HEK293 (cell line): Measurements from ENCODE around the gene PLCB3.

Source experiments
- CTCF ChIA-PET: fragments of 350-600 bp; formaldehyde crosslinking; extraction: SDS; loops from one replicate; lab custom pipeline; 2021; ENCODE audit warnings: antibody characterized with exemption; lab: Yijun Ruan, JAX
- POLR2A ChIA-PET: fragments of 300-600 bp; formaldehyde crosslinking; extraction: SDS; loops from one replicate; lab custom pipeline; 2020; ENCODE audit warnings: antibody characterized with exemption, inconsistent platforms; lab: Yijun Ruan, JAX
- H3K27ac ChIP-seq: fragments of 200-500 bp; sonication (Bioruptor generic); 2 replicates; pipeline ENCODE4 v1.5.1; 2014; ENCODE audit warnings: low read depth, low read length, control low read depth, inconsistent platforms; ENCODE audit errors: extremely low read depth
- H3K36me3 ChIP-seq, 2 experiments: fragments of 200-500 bp in 1 of 2; sonication (Bioruptor generic) in 1 of 2; 1 replicate in 1 of 2; 2 replicates in 1 of 2; pipeline ENCODE4 v1.5.1; 2014 to 2017; ENCODE audit warnings: inconsistent platforms in 2 of 2, low read length in 2 of 2; ENCODE audit not compliant: control insufficient read depth in 2 of 2, insufficient read depth in 1 of 2
- H3K4me1 ChIP-seq: fragments of 200-500 bp; sonication (Bioruptor generic); 2 replicates; pipeline ENCODE4 v1.5.1; 2014; ENCODE audit warnings: mild to moderate bottlenecking, low read length, inconsistent platforms; ENCODE audit not compliant: control insufficient read depth, insufficient read depth
- H3K4me3 ChIP-seq: 2 replicates; pipeline ENCODE4 v1.5.1; 2011; ENCODE audit warnings: low read depth, mild to moderate bottlenecking, control low read depth, low read length, moderate library complexity
- H3K9me3 ChIP-seq: fragments of 200-500 bp; sonication (Bioruptor generic); 2 replicates; pipeline ENCODE4 v1.5.1; 2014; ENCODE audit warnings: low read depth, low read length, inconsistent platforms; ENCODE audit not compliant: control insufficient read depth, insufficient read depth
- GLIS2 ChIP-seq: fragments of 450-650 bp; formaldehyde crosslinking; IDR thresholded peaks from 2 replicates; pipeline ENCODE4 v1.5.1; 2016; ENCODE audit warnings: missing biosample characterization, missing genetic modification characterization
- KLF8 ChIP-seq: fragments of 450-650 bp; formaldehyde crosslinking; IDR thresholded peaks from 2 replicates; pipeline ENCODE4 v1.5.1; 2016; ENCODE audit warnings: missing biosample characterization, missing genetic modification characterization
- KLF9 ChIP-seq: fragments of 450-650 bp; formaldehyde crosslinking; IDR thresholded peaks from 2 replicates; pipeline ENCODE4 v1.5.1; 2016; ENCODE audit warnings: missing biosample characterization, missing genetic modification characterization, low read depth
- RBAK ChIP-seq: fragments of 450-650 bp; formaldehyde crosslinking; IDR thresholded peaks from 2 replicates; pipeline ENCODE4 v1.5.1; 2016; ENCODE audit warnings: missing biosample characterization, missing genetic modification characterization
- YY1 ChIP-seq: fragments of 450-650 bp; formaldehyde crosslinking; IDR thresholded peaks from 2 replicates; pipeline ENCODE4 v1.5.1; 2018; ENCODE audit warnings: missing biosample characterization, missing genetic modification characterization
- ZBTB17 ChIP-seq: fragments of 450-650 bp; formaldehyde crosslinking; IDR thresholded peaks from 2 replicates; pipeline ENCODE4 v1.5.1; 2016; ENCODE audit warnings: missing biosample characterization, missing genetic modification characterization
- ZBTB44 ChIP-seq: fragments of 450-650 bp; IDR thresholded peaks from 2 replicates; pipeline ENCODE4 v1.5.1; 2018; ENCODE audit warnings: missing biosample characterization, mild to moderate bottlenecking, missing genetic modification characterization
- ZBTB8A ChIP-seq: fragments of 450-650 bp; formaldehyde crosslinking; IDR thresholded peaks from 2 replicates; pipeline ENCODE4 v1.5.1; 2016; ENCODE audit warnings: missing biosample characterization, missing genetic modification characterization
- ZEB2 ChIP-seq: fragments of 450-650 bp; formaldehyde crosslinking; IDR thresholded peaks from 2 replicates; pipeline ENCODE4 v1.5.1; 2016; ENCODE audit warnings: missing biosample characterization, missing genetic modification characterization
- ZFHX2 ChIP-seq: fragments of 450-650 bp; formaldehyde crosslinking; conservative IDR thresholded peaks from 2 replicates; pipeline ENCODE4 v1.5.1; 2016; ENCODE audit warnings: missing biosample characterization, missing genetic modification characterization
- ZNF132 ChIP-seq: fragments of 450-650 bp; formaldehyde crosslinking; IDR thresholded peaks from 2 replicates; pipeline ENCODE4 v1.5.1; 2017; ENCODE audit warnings: missing biosample characterization, missing genetic modification characterization, borderline replicate concordance
- ZNF211 ChIP-seq: fragments of 450-650 bp; formaldehyde crosslinking; IDR thresholded peaks from 2 replicates; pipeline ENCODE4 v1.5.1; 2016; ENCODE audit warnings: low read depth, missing biosample characterization, missing genetic modification characterization
- ZNF214 ChIP-seq: fragments of 450-650 bp; formaldehyde crosslinking; IDR thresholded peaks from 2 replicates; pipeline ENCODE4 v1.5.1; 2017; ENCODE audit warnings: missing biosample characterization, mild to moderate bottlenecking, missing genetic modification characterization, borderline replicate concordance
- ZNF26 ChIP-seq: fragments of 450-650 bp; formaldehyde crosslinking; IDR thresholded peaks from 2 replicates; pipeline ENCODE4 v1.5.1; 2016; ENCODE audit warnings: missing biosample characterization, missing genetic modification characterization
- ZNF404 ChIP-seq: fragments of 450-650 bp; formaldehyde crosslinking; IDR thresholded peaks from 2 replicates; pipeline ENCODE4 v1.5.1; 2017; ENCODE audit warnings: missing biosample characterization, missing genetic modification characterization
- ZNF416 ChIP-seq: fragments of 450-650 bp; formaldehyde crosslinking; IDR thresholded peaks from 2 replicates; pipeline ENCODE4 v1.5.1; 2016; ENCODE audit warnings: missing biosample characterization, missing genetic modification characterization
- ZNF513 ChIP-seq: fragments of 450-650 bp; IDR thresholded peaks from 2 replicates; pipeline ENCODE4 v1.5.1; 2018; ENCODE audit warnings: missing biosample characterization, missing genetic modification characterization
- ZNF514 ChIP-seq: fragments of 450-650 bp; formaldehyde crosslinking; IDR thresholded peaks from 2 replicates; pipeline ENCODE4 v1.5.1; 2016; ENCODE audit warnings: missing biosample characterization, missing genetic modification characterization
- ZNF530 ChIP-seq: fragments of 450-650 bp; formaldehyde crosslinking; IDR thresholded peaks from 2 replicates; pipeline ENCODE4 v1.5.1; 2016; ENCODE audit warnings: low read depth, missing biosample characterization, missing genetic modification characterization
- ZNF585B ChIP-seq: fragments of 450-650 bp; formaldehyde crosslinking; IDR thresholded peaks from 2 replicates; pipeline ENCODE4 v1.5.1; 2016; ENCODE audit warnings: missing biosample characterization, missing genetic modification characterization
- ZNF626 ChIP-seq: fragments of 450-650 bp; sonication (Bioruptor Pico); formaldehyde crosslinking; IDR thresholded peaks from 2 replicates; pipeline ENCODE4 v1.5.1; 2018; ENCODE audit warnings: missing biosample characterization, missing genetic modification characterization, inconsistent platforms
- ZNF704 ChIP-seq: fragments of 450-650 bp; formaldehyde crosslinking; IDR thresholded peaks from 2 replicates; pipeline ENCODE4 v1.5.1; 2016; ENCODE audit warnings: missing biosample characterization, missing genetic modification characterization
- ZNF707 ChIP-seq: fragments of 450-650 bp; formaldehyde crosslinking; IDR thresholded peaks from 2 replicates; pipeline ENCODE4 v1.5.1; 2016; ENCODE audit warnings: missing biosample characterization, missing genetic modification characterization
- ZNF76 ChIP-seq: fragments of 450-650 bp; formaldehyde crosslinking; IDR thresholded peaks from 2 replicates; pipeline ENCODE4; 2016; ENCODE audit warnings: low read depth, missing biosample characterization, missing genetic modification characterization, borderline replicate concordance
- ZSCAN5A ChIP-seq: fragments of 450-650 bp; formaldehyde crosslinking; IDR thresholded peaks from 2 replicates; pipeline ENCODE4 v1.5.1; 2016; ENCODE audit warnings: missing biosample characterization, missing genetic modification characterization

PLCB3 gene

GRCh38 chr11:64263947-64264317 lies 12.6 kb downstream of the PLCB3 start:
- no peaks in the 10 kb centered on the region for H3K9me3 ChIP-seq
- ChIA-PET POLR2A (interaction anchor here (0.8 to 1.6 kb wide), 4 partner anchors 12 to 850 kb away, joined by 3 to 6 read pairs (median 4); no protein-coding TSS in a partner anchor), CTCF (interaction anchor here (0.5 to 1.6 kb wide), 3 partner anchors 12 to 59 kb away, joined by 3 to 11 read pairs (median 3); partner anchors contain the start of genes NUDT22 and PLCB3)
- no peak overlapping the region for H3K27ac ChIP-seq
- H3K4me3 ChIP-seq, result no peak overlapping the region
- H3K36me3 ChIP-seq, result peaks cover 0 to 72% of the 10 kb centered on the region in 2 experiments; a peak in 1 of 3 replicates
- TF ChIP-seq ZBTB44 (tag by site-specific recombination) (no peak), ZNF76 (tag by site-specific recombination) (no peak), ZNF513 (tag by site-specific recombination) (no peak), KLF8 (tag by site-specific recombination) (no peak), YY1 (tag by site-specific recombination) (no peak), KLF9 (tag by site-specific recombination) (no peak), ZNF211 (tag by site-specific recombination) (no peak), ZSCAN5A (tag by site-specific recombination) (no peak), GLIS2 (no peak), ZNF132 (tag by site-specific recombination) (no peak), RBAK (tag by site-specific recombination) (no peak), ZNF585B (tag by site-specific recombination) (no peak), ZNF416 (tag by site-specific recombination) (no peak), ZNF707 (tag by site-specific recombination) (no peak), ZNF514 (tag by site-specific recombination) (no peak), ZEB2 (no peak), ZNF704 (no peak), ZNF214 (no peak), ZNF530 (tag by site-specific recombination) (no peak), ZNF404 (tag by site-specific recombination) (no peak)
- peaks cover 2% of the 10 kb centered on the region; the same call in 1 of the 2 replicates for H3K4me1 ChIP-seq

- no peaks in the 10 kb centered on the region for H3K9me3 ChIP-seq
- H3K27ac ChIP-seq, result no peak overlapping the region
- ChIA-PET CTCF (interaction anchor here (0.5 to 1.6 kb wide), 3 partner anchors 13 to 60 kb away, joined by 3 to 11 read pairs (median 3); partner anchors contain the start of gene PLCB3), POLR2A (interaction anchor here (0.6 to 1.6 kb wide), 5 partner anchors 12 to 849 kb away, joined by 3 to 6 read pairs (median 3); no protein-coding TSS in a partner anchor)
- peak; percentile 52 for TF ChIP-seq ZBTB8A (tag by site-specific recombination)
- TF ChIP-seq ZBTB17 (tag by site-specific recombination), result 0 out of 2 replicates have a peak, but pooled peaks have one; percentile 19
- TF ChIP-seq ZNF626 (tag by site-specific recombination), result no peak
- TF ChIP-seq ZFHX2, result 0 out of 2 replicates have a peak, but pooled peaks have one; percentile 6
- TF ChIP-seq ZNF26 (tag by site-specific recombination), result no peak
- H3K4me1 ChIP-seq, result peaks cover 2% of the 10 kb centered on the region; the same call in 1 of the 2 replicates
- H3K4me3 ChIP-seq, result no peak overlapping the region
- peaks cover 0 to 67% of the 10 kb centered on the region in 2 experiments; a peak in 1 of 3 replicates for H3K36me3 ChIP-seq
Observed at GRCh38 chr11:64264371-64264852, 13.1 kb downstream of the PLCB3 start.
